HG03108 (cell line): ENCODE data around the gene LIPG.

Experiments
- ATAC-seq: cut with Tn5 transposase; IDR thresholded peaks from one replicate; pipeline ENCODE4 v1.9.1; 2021; ENCODE audit warnings: moderate library complexity; ENCODE audit not compliant: unreplicated experiment

The LIPG gene

DNA sequence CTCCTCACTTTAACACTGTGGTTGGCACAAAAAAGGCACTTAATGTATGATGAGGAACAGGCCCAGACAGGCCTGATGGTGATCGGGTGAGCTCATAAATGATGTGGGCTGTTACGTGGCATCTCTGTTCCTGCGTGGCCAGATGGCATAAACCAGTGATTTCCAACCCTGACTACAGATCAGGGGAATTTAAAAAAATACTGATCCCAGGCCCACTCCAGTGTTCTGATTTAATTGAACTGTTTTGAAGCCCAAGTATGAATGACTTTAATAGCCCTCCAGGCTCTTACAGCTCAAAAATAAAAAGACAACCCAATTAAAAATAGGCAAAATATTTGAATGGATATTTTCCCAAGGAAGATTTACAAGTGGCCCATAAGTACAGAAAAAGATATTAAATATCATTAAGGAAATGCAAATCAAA is 48.2 kb downstream of the LIPG start:
- ATAC-seq: no peak

DNA sequence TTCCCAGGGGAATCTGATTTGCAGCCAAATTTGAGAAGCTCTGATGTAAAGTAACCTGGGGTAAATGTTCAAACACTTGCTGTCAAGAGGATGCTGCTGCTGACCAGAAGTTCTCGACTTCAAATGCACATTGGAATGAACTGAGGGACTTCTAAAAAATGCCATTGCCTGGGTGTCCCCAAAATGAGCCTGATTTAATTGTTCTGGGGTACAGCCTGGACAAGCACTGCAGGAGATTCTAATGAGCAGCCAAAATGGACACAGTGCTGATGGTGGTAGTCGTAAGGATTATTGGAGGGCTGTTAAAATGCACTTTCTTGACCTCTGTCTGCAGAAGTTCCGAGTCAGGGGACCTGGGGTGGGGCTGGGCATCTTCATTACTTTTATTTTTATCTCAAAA is 49.5 kb downstream of the LIPG start:
- ATAC-seq: no peak

DNA sequence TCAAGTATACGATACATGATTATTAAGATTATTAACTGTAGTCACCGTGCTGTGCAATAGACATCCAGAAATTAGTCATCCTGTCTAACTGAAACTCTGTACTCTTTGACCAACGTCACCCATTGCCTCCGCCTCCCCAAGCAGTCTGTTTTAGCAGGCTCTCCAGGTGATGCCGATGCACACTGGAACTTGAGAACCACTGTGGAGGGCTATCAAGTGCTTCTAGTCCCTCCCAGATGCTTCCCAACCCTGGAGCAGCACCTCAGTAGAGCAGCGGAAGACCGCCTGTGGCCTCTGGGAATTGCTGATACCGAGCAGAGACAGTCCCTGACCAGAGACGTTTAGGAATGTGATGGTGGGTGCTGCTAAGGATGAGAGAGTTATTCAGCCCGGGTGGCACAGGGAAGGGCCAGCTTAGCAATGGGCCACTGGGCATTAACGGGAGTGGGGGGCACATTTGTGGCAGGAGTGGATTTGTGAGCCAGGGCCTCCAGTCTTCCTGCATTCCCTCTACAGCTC is 50.7 kb downstream of the LIPG start:
- peak; percentile 81 for ATAC-seq

DNA sequence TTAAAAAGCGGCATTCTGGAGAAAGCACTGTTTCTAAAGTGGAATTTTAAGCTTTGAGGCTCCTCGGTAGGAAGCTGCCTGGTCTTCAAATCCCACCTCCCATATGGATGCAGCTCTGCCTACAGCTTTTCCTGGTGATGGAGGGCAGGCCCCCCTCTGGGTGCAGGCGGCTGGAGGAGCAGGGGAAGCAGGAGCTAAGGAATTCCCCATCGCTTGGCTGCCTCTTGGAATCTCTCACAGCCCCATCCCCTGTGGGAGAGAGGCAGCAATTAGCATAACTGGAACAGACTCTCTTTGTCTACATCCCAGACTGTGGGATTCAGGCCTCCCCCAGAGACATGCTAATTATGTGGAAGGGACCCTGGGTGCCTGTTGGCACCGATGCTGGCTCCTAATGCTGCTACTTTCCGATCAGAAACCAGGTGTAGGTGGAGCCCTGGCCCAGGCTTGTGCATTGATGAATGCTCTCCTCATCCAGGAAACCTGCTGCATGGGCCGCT is 51.3 kb downstream of the LIPG start:
- ATAC-seq: no peak

DNA sequence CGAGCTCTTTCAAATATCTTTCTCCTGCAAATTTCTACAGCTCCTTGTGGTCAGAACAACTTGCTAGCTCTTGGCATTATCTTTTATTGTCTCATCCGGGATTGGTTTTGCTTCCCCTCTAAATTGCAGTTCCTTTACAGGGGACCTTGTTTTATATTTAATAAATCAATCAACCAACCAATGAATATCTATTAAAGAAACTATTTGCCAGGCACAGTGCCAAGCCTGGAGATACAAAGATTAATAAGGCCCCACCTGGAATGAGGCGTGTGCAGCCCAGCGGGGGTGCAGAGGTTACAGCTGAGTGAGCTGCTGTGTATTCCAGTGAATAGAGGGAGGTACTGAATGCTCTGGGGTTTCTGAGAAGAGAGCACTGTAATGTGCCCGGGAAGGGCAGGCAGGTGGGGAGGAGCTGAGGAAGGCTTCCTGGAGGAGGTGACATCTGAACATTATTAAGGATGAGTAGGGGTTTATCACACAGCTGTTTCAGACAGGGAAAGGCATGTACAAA is 51.8 kb downstream of the LIPG start:
- no peak for ATAC-seq

DNA sequence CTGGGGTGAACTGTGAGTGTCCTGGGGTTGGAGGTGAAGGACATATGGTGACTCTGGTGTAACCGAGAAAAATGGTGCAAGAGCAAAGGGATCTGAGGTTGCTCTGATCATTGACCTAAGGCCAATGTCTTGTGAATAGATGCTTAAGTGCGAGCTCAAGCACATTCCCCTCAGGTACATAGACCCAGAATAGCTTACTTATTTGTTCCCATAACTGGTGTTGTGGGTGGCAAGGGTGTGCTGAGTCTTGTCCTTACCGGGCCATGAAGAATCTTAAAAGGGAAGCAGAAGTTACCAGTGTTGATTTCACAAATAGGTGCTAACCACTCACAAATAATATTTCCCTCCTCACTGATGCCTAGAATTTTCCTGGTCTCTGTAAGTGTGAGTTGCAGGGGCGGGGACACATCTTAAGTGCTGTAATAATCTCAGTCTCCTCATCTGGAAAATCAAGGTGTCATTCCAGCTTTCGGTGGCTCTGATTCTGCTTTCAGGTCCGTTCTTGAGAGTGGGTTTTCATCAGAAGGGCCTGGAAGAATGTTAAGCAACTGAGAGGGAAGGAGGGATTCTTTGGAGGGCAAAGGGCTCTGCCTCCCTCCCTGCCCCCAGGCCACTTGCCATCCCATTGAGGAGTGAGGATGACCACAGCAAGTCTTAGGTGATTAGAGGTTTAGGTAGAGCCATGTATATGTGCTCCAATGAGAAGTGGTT is 54.9 kb downstream of the LIPG start:
- no peak for ATAC-seq

DNA sequence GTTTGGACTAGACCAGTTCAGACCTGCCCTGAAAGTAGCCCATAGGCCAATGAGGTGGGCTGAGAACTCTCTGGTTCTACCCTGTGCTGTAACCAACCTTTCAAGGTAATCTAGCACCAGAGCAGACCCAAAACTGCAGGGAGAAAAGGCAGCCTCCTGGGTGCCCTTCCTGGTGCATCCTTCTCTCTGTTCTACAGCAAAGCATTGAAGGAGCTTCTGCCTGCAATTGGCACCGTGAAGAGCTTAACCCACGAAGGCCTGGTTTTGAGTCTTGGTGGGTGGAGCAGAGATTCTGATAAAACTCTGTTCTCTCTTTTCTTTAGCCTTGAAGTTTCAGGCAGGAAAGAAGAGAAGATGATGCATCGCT is 55.5 kb downstream of the LIPG start:
- no peak for ATAC-seq

DNA sequence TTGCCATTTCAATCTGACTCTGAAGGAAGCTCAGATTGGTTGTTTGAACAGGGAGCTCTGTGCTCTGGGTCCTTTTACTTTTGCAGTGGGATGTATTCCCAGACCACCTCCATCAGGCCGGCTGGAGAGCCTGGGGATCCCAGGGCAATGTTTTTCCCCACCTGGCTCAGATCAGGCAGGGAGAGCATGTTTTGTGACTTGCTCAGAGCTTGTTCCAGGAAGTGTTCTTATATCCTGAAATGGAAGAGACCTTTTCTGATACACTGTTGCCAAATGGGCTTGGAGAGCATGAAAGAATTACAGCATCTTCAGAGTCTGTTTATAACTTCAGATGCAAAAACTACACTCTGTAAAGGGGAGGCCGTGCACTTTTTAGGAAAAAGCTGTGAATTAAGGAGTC is 56.0 kb downstream of the LIPG start:
- ATAC-seq: no peak

DNA sequence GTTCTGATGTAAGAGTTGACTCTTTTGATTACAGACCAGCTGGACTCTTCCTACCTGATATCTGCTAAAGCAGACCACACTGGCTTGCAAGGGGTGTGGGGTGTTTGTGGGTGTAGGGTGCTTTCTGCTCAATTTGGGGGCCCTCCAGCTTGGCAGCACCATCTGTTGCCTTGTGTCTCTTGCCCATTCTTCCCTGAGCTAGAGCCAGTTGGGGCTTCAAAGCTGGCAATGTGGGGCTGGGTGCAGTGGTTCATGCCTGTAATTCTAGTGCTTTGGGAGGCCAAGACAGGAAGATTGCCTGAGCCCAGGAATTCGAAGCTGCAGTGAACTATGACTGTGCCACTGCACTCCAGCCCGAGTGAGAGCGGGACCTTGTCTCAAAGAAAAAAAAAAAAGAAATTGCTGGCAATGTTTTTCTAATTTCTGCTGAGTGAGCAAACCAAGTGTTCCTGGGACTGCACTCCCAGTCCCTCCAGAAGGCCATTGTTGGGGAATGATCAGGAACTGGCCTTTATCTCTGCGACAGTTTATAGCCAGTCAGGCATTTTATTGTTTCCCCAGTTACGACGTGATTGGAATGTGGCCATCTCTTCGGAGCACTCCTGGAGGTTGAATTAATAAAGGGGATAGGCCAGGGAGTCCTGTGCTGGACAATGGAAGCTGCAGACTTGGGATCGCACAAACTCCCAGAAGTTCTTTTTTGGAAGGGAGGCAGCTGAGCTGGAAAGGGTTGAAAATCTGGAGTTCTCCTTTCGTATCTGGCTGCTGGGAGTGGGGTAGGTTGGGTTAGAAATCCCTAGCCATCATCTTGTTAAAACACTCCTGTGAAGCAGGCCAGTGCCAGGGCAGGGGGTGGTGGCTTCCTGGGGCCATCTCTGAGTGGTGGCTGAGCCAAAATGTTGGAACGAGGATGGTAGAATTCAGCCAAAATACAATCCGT is 57.2 kb downstream of the LIPG start:
- ATAC-seq: no peak

DNA sequence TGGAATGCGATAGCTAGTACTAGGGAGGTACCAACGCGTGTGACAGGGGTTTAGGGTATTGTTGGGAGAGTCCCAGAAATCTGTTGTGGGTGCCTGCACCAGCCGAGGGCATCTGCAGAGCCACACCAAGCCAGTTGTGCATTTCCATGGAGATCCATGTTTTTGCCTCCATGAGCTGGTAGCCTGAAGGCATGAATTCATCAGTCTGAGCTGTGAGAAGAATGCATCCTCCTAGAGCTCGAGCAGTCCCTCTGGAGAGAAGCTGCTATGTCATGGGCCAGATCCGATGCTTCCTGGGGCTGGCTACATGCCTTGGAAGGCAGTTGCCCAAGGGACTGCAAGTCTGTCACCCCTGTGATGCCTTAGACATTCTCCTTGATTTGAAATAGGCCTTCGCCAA is 57.9 kb downstream of the LIPG start:
- no peak for ATAC-seq

DNA sequence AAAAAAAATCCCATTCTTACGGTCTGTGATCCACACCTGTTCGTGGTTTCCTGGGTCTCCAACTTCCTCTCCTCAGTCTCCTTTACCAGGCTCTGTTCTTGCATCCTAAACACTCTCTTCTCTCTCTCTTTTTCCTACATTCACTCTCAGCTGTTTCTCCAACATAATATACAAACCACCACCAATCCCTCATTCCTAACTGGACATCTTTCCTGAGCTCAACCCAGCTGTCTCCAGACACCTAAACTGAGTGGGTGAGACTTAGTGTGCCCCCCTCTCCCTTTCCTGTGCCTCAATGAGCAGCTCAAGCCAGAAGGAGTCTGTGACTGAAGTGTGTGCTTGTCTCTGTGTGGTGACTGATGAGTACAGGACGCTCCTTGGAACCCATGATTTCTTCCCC is 59.4 kb downstream of the LIPG start:
- ATAC-seq: no peak

DNA sequence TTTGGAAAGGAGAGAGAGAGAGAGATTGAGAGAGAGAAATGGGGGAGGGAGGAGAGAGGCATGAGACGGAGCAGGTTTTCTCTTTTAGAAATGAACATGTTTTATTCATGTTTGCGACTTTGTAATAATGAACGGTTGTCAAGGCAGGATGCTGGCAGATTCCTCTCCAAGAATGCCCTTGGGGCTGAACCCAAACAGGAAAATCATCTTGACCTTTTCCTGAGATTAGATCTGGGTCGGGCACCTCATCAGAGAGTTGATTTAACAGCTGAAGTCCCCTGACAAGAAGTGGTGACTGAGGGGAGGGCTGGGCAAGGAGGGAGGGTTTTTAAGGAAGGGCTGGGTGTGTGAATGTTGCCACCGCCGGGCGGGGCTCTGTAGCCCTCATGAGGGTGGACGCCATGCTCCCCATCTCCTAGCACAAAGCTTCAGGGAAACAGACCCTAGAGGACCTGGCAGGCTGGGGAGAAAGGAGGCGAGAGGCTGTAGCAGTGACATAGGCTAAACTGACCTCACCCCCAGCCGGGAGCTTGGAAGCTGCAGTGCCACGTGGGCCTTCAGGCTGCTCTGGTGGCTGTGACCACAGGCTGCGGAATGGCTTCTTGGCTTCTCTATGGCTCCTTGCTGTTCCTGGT is 60.0 kb downstream of the LIPG start:
- no peak for ATAC-seq

DNA sequence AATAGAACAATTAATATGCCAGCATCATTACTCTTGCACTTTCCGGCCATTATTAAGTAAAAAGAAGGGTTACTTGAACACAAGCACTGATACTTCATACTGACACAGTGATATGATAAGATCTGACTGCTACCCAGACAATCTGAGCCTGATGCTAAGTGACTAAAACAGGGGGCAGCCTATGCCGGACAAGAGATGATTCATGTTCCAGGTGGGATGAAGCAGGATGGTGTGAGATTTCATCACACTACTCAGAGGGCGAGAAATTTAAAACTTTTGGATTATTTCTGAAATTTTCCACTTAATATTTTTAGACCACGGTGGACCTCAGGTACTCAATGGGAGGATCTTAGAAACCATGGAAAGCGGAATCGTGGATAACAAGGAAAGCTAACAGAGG is 61.7 kb downstream of the LIPG start:
- ATAC-seq: no peak

DNA sequence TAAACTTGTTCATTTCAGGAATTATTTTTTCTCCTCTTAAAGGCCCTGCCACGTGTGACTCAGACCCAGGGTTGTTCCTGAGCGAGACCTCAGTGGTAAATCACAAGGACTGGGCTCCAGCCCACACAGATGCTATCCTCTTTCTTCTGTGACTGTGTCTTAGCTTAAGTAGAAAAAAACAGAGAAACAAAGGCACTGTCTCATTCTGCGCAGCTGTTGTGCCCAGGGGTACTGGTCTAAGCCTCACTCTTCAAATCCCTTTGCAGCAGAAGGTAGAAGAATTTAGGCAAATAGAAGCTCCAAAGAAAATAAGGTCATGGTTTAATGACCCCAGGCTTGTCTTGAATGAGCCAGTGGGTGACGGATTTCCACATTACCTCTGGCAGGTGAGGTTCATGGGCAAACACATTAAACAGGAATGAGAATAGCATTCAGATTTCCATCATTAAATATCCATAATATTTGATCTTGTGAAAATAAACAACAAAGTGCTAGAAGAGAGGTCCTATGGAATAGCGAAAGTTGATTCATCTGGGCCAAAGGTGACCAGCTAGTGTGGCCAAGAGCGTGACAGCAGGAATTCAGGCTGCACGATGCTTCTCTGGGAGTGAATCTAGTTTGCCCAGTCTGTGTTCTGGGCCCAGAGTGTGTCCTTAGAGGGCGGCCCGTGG is 63.3 kb downstream of the LIPG start:
- ATAC-seq: no peak

DNA sequence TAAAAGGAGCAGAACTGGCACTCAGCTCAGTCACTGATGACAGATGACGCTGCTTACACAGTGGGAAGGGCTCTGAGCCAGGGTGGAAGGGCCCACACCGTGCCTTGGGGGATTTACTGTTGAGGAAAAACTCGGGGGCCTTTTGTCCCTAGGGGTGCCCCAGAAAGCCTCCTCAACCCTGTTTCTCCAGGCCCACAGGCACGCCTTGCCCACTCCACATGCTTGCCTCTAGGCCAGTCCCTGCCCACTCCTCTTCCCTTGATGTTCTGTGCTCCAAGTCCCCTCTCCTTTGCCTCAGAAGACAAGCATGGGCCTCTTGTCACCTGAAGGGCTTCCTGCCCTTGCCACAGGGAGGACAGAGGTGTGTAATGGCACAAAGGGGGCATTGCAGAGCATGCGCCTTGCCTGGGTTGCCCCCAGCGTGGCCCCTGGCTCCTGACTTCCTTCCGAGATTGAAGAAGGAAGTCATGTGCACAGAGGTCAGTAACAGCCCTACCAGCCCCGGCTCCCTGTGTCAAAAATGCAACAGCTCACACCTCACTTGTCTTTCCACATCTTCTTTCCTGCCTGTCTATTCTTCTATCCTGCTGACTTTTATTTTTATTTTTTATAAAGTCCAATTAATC is 65.1 kb downstream of the LIPG start:
- no peak for ATAC-seq

DNA sequence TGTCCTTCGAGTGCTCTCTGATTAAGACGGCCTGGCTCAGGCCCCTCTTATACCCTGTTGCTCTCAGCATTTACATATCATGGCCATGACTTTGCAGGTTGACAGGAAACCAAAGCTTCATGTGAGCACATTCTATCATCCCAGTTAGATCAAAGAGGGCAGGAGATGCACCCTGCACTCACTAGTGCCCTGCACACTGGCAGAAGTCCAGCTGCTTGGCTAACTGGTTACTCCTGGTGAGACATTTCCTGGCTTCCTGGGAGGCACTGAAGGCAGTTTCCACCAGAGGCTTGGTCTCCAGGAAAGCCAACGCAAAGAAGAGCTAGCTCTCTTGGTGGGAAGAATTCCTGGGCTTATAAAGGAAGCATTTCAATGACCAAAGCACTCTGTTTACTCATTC is 66.3 kb downstream of the LIPG start:
- ATAC-seq: no peak

DNA sequence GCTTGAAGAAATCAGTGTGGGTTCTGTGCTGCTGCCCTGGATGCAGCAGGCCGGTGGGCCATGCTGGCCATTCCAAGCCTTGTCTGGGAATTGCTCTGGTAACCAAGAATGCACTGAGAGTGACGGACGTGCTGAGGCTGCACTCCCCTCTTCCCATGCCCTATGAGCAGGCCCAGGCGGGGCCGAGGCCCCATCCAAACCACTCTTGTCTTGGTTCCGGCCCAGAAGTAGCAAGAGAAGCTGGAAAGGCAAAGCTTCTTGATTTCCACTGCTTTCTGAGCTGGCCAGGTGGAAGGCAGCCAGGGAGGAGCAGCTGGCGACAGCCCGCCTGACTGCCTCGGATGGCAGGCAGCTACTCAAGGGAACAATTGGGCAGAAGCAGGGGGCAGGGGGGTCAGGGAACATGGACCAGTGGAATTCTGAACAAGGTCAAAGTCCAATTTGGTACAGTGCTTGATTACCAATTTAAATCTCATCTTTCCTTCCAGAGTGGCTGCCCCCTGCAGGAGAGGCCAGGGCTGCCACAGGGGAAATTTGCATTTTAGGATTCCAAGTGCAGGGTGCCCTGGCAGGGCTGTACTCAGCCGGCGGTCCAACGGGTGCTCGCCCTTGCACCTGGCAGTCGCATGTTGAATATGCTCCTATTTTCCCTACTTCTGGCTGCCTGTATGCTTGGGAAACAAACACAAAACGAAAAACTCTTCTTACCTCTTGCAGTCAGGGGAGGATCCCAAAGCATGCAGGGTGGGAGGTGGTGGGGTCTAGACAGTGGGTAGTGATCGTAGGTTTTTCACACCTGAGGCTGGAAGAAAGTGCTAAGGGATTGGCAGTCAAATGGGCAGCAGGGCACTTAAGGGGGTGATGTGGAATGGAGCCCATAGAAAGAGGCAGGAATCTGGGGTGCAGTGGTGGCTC is 67.3 kb downstream of the LIPG start:
- ATAC-seq: no peak

DNA sequence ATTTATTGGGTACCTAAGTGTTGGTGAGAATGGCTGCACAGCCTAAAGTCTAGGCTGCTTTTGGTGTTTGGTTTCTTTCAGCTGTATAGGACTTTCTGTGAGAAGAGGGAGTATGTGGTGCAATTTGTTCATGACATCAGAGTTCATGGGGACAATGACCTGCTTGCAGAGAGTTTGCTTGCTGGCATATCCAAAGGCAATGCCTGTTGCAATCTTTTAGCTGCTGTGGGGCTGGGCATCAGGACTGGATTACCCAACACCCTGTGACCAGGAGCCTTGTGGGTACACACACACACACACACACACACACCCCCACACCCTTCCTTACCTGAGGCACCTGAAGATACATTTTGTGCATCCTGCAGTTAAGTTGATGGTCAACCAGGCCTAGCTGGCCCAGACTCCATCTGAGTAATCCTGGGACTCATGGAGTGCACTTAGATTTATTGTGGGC is 68.4 kb downstream of the LIPG start:
- ATAC-seq: no peak
